NT2/D1 (cell line): ENCODE results near the gene KRTAP4-5.

Experiments
- SUZ12 ChIP-seq: IDR thresholded peaks from 2 replicates; pipeline ENCODE4 v1.6.1; 2011; ENCODE audit not compliant: insufficient read length, insufficient read depth; ENCODE audit errors: extremely low read depth
- ZNF274 ChIP-seq: IDR thresholded peaks from 2 replicates; pipeline ENCODE4 v1.6.1; 2011; ENCODE audit warnings: mild to moderate bottlenecking, low read depth, low read length

GRCh38 chr17:41178843-41179616 is 29.4 kb upstream of the KRTAP4-5 start:
- TF ChIP-seq ZNF274: no peak
- TF ChIP-seq SUZ12: no peak
